ENCODE data around the gene FYN. TPM values are rescaled to one million over a fixed set of nuclear protein-coding genes. Genes with fewer than 3 reads are reported as not detected.

FYN gene
- total RNA-seq, 1 donor from 2014 or later = 121 TPM

DNA sequence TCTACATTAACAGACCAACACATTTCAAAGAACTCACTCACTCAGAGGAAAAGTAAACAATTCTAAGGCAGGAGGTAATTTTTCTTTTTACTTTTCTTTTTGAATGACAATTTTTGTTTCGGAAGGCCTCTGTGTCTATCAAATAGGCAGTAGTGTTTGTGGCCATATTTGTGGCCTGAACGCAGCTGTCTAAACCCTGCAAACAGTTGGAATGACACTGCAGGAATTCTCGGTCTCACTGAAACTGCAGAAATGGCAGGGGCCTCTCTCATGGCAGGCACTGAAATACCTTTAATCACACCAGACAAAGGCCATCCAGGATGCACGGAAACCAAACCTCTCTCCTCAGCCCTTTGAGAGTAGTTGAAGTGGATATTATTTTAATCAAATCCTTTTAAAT is 30.4 kb downstream of the FYN start:
- H3K27ac Mint-ChIP-seq (ENCODE audit: unreplicated experiment) = no peak overlapping the region
- no peaks in the 10 kb centered on the region for H3K36me3 Mint-ChIP-seq (ENCODE audit: unreplicated experiment)
- H3K27me3 Mint-ChIP-seq (ENCODE audit: unreplicated experiment) = no peaks in the 10 kb centered on the region
- DNase-seq (ENCODE audit: extremely low spot score, unreplicated experiment) = no peak
- H3K9me3 Mint-ChIP-seq (ENCODE audit: unreplicated experiment) = no peaks in the 10 kb centered on the region
- peaks cover 6% of the 10 kb centered on the region for H3K4me1 Mint-ChIP-seq (ENCODE audit: unreplicated experiment)
- TF ChIP-seq, protein P1, sequence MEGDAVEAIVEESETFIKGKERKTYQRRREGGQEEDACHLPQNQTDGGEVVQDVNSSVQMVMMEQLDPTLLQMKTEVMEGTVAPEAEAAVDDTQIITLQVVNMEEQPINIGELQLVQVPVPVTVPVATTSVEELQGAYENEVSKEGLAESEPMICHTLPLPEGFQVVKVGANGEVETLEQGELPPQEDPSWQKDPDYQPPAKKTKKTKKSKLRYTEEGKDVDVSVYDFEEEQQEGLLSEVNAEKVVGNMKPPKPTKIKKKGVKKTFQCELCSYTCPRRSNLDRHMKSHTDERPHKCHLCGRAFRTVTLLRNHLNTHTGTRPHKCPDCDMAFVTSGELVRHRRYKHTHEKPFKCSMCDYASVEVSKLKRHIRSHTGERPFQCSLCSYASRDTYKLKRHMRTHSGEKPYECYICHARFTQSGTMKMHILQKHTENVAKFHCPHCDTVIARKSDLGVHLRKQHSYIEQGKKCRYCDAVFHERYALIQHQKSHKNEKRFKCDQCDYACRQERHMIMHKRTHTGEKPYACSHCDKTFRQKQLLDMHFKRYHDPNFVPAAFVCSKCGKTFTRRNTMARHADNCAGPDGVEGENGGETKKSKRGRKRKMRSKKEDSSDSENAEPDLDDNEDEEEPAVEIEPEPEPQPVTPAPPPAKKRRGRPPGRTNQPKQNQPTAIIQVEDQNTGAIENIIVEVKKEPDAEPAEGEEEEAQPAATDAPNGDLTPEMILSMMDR (IDR thresholded peaks at IDR 0.05) = no peak
- no peak overlapping the region for H3K4me3 Mint-ChIP-seq (ENCODE audit: unreplicated experiment)

- H3K9me3 Mint-ChIP-seq (ENCODE audit: unreplicated experiment) = no peaks in the 10 kb centered on the region
- TF ChIP-seq, protein P1 (IDR thresholded peaks at IDR 0.05) = no peak
- no peak for DNase-seq (ENCODE audit: extremely low spot score, unreplicated experiment)
- H3K36me3 Mint-ChIP-seq (ENCODE audit: unreplicated experiment) = no peaks in the 10 kb centered on the region
- H3K27ac Mint-ChIP-seq (ENCODE audit: unreplicated experiment) = no peak overlapping the region
- no peak overlapping the region for H3K4me3 Mint-ChIP-seq (ENCODE audit: unreplicated experiment)
- H3K4me1 Mint-ChIP-seq (ENCODE audit: unreplicated experiment) = peaks cover 6% of the 10 kb centered on the region
- H3K27me3 Mint-ChIP-seq (ENCODE audit: unreplicated experiment) = no peaks in the 10 kb centered on the region
Measured at GRCh38 chr6:111842271-111842822, 30.9 kb downstream of the FYN start.

- Mint-ChIP-seq H3K27me3 (ENCODE audit: unreplicated experiment) (no peaks in the 10 kb centered on the region), H3K27ac (ENCODE audit: unreplicated experiment) (no peak overlapping the region), H3K9me3 (ENCODE audit: unreplicated experiment) (no peaks in the 10 kb centered on the region), H3K4me1 (ENCODE audit: unreplicated experiment) (peaks cover 6% of the 10 kb centered on the region), H3K36me3 (ENCODE audit: unreplicated experiment) (no peaks in the 10 kb centered on the region), H3K4me3 (ENCODE audit: unreplicated experiment) (no peak overlapping the region)
- TF ChIP-seq, protein P1 (IDR thresholded peaks at IDR 0.05) = no peak
- no peak for DNase-seq (ENCODE audit: extremely low spot score, unreplicated experiment)
Measured at GRCh38 chr6:111841822-111842221, 31.4 kb downstream of the FYN start.

DNA sequence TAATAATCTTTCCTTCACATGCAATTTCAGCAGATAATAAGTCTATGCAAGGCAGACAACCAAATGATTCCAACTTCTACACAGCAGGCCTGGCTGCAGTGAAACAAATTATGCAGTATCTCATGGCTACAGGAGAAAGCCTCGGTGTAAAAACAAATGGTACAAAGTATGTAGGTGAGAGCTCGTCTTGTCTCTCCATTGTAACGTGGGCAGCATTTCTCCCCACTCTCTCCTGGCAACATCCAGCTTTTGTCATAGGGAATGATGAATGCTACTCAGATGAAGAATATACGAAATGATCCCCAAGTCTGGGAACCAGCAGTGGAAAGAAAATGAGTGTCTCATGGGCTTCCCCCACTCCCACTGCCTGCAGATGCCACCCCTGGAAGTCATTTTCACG is 32.4 kb downstream of the FYN start:
- H3K4me1 Mint-ChIP-seq (ENCODE audit: unreplicated experiment) = peaks cover 6% of the 10 kb centered on the region
- TF ChIP-seq, protein P1 (IDR thresholded peaks at IDR 0.05) = no peak
- H3K4me3 Mint-ChIP-seq (ENCODE audit: unreplicated experiment) = no peak overlapping the region
- no peak overlapping the region for H3K27ac Mint-ChIP-seq (ENCODE audit: unreplicated experiment)
- no peaks in the 10 kb centered on the region for H3K9me3 Mint-ChIP-seq (ENCODE audit: unreplicated experiment)
- no peaks in the 10 kb centered on the region for H3K27me3 Mint-ChIP-seq (ENCODE audit: unreplicated experiment)
- no peak for DNase-seq (ENCODE audit: extremely low spot score, unreplicated experiment)
- no peaks in the 10 kb centered on the region for H3K36me3 Mint-ChIP-seq (ENCODE audit: unreplicated experiment)

DNA sequence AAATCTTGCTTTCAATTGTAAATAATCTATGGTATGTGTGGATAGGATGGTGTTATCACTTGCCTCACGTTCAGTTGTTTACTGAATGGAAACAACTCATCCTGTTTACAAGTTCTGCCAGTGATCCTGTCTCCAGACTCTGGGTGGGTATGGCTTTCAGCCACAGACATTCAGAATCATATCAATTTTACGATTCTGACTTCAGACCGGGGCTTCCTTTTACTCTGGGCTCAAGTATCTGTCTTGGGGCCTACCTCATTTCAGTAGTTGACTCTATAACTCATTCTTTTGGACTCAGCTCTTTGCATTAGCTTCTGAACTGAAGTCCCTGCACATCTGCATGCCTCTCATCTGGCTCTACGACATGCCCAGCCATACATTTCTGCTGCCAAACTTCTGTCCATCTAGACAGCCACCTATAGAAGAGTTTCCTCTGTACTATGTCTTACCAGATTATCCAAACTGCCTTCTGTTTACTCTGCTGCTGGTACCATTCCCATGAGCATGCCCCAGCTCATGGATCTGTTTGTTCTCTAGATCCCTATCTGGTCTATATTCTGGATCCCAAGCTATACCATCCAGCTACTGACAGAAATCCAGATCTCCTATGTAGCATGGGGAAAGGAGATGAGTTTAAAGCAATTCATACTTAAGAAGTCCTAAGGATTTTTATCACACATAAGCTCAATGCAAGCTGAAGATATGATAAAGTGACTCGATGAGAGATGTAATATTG is 34.3 kb downstream of the FYN start:
- TF ChIP-seq, protein P1 (IDR thresholded peaks at IDR 0.05) = no peak
- Mint-ChIP-seq H3K27me3 (ENCODE audit: unreplicated experiment) (no peaks in the 10 kb centered on the region), H3K9me3 (ENCODE audit: unreplicated experiment) (no peaks in the 10 kb centered on the region), H3K4me3 (ENCODE audit: unreplicated experiment) (no peak overlapping the region), H3K27ac (ENCODE audit: unreplicated experiment) (no peak overlapping the region), H3K4me1 (ENCODE audit: unreplicated experiment) (peaks cover 15% of the 10 kb centered on the region), H3K36me3 (ENCODE audit: unreplicated experiment) (peaks cover 4% of the 10 kb centered on the region)
- DNase-seq (ENCODE audit: extremely low spot score, unreplicated experiment) = no peak
